HepG2 (cell line): ENCODE data around the gene SUSD6. TPM values are rescaled to one million over a fixed set of nuclear protein-coding genes. Genes with fewer than 3 reads are reported as not detected.

ENCODE experiments used
- AHR ChIP-seq: IDR thresholded peaks from 2 replicates; pipeline ENCODE4 v1.6.1; 2018; ENCODE audit warnings: missing genetic modification reagents, missing compliant biosample characterization
- ARNTL ChIP-seq: sonication (generic); formaldehyde crosslinking; IDR thresholded peaks from 2 replicates; pipeline ENCODE4 v1.4.0; 2020; ENCODE audit warnings: mild to moderate bottlenecking, missing genetic modification reagents
- EHMT2 ChIP-seq: fragments of 200-600 bp; sonication (generic); IDR thresholded peaks from 2 replicates; pipeline ENCODE4 v1.7.0; 2017; ENCODE audit warnings: antibody characterized with exemption, low read depth, low read length, borderline replicate concordance
- ISL2 ChIP-seq: sonication (generic); formaldehyde crosslinking; IDR thresholded peaks from 2 replicates; pipeline ENCODE4 v1.5.0; 2020; ENCODE audit warnings: missing genetic modification reagents
- MXD4 ChIP-seq: IDR thresholded peaks from 2 replicates; pipeline ENCODE4 v1.6.1; 2016; ENCODE audit warnings: mild to moderate bottlenecking, missing biosample characterization, missing genetic modification reagents
- NCOR1 ChIP-seq: fragments of 200-600 bp; sonication (generic); IDR thresholded peaks from 2 replicates; pipeline ENCODE4 v1.7.0; 2017; ENCODE audit warnings: antibody characterized with exemption, low read length, borderline replicate concordance
- NR2C2 ChIP-seq: sonication (generic); formaldehyde crosslinking; IDR thresholded peaks from 2 replicates; pipeline ENCODE4 v1.4.0; 2020; ENCODE audit warnings: missing genetic modification reagents, mild to moderate bottlenecking, moderate library complexity, borderline replicate concordance
- PAF1 ChIP-seq: IDR thresholded peaks from 2 replicates; pipeline ENCODE4 v1.6.1; 2016; ENCODE audit warnings: missing genetic modification reagents, missing compliant biosample characterization
- SNRNP70 ChIP-seq: fragments of 200-400 bp; formaldehyde crosslinking; IDR thresholded peaks from 2 replicates; pipeline ENCODE4 v1.6.1; 2017; ENCODE audit warnings: mild to moderate bottlenecking, low read depth, low read length, moderate library complexity
- SRSF1 ChIP-seq: fragments of 200-400 bp; formaldehyde crosslinking; optimal IDR thresholded peaks from 2 replicates; pipeline ENCODE3; 2017; ENCODE audit warnings: mild to moderate bottlenecking, low read depth, low read length, moderate library complexity
- SRY ChIP-seq: sonication (generic); formaldehyde crosslinking; IDR thresholded peaks from 2 replicates; pipeline ENCODE4 v1.8.0; 2022; ENCODE audit warnings: mild to moderate bottlenecking, missing genetic modification reagents
- ZFP36L1 ChIP-seq: sonication (generic); formaldehyde crosslinking; IDR thresholded peaks from 2 replicates; pipeline ENCODE4 v1.8.0; 2022; ENCODE audit warnings: mild to moderate bottlenecking, missing genetic modification reagents, moderate library complexity
- ZHX1 ChIP-seq: sonication (generic); formaldehyde crosslinking; IDR thresholded peaks from 2 replicates; pipeline ENCODE4 v1.8.1; 2022; ENCODE audit warnings: low read depth, mild to moderate bottlenecking, missing genetic modification reagents
- ZNF224 ChIP-seq: sonication (generic); formaldehyde crosslinking; IDR thresholded peaks from 2 replicates; pipeline ENCODE4 v1.5.0; 2020; ENCODE audit warnings: mild to moderate bottlenecking, missing genetic modification reagents
- ZNF33B ChIP-seq: sonication (generic); formaldehyde crosslinking; IDR thresholded peaks from 2 replicates; pipeline ENCODE4 v1.5.1; 2020; ENCODE audit warnings: mild to moderate bottlenecking, missing genetic modification reagents
- ZNF383 ChIP-seq: sonication (generic); formaldehyde crosslinking; IDR thresholded peaks from 2 replicates; pipeline ENCODE4 v1.4.0; 2020; ENCODE audit warnings: missing genetic modification reagents, mild to moderate bottlenecking, borderline replicate concordance
- ZNF619 ChIP-seq: sonication (generic); formaldehyde crosslinking; IDR thresholded peaks from 2 replicates; pipeline ENCODE4 v1.4.0; 2020; ENCODE audit warnings: mild to moderate bottlenecking, missing genetic modification reagents
- polyA plus RNA-seq, 8 experiments: library from polyadenylated mRNA; depleted of rRNA in 3 of 8; stranded (reverse) in 7 of 8; unstranded in 1 of 8; fragments of >200 nt; fragmentation: Illumina TruSeq in 4 of 8; extraction: Trizol in 4 of 8; gene quantifications; 2 replicates each; pipeline versions ENCODE4 v1.2.1 to v1.2.3, GENCODE V29; 2011 to 2016; ENCODE audit warnings: low read depth in 4 of 8, missing spikeins in 1 of 8, mixed read lengths in 1 of 8; ENCODE audit not compliant: insufficient read depth in 1 of 8
- total RNA-seq, 5 experiments: library from RNA; depleted of rRNA; stranded (reverse); fragments of >200 nt; fragmentation: Illumina TruSeq; extraction: Trizol; gene quantifications; 2 replicates each; pipeline ENCODE4 v1.2.3, GENCODE V29; 2016; ENCODE audit warnings: low read depth in 1 of 5
- TF ChIP-seq, protein P1 (sequence below): IDR thresholded peaks from 2 replicates; pipeline ENCODE4 v1.4.0; 2020; ENCODE audit warnings: mild to moderate bottlenecking, missing genetic modification reagents
- TF ChIP-seq, protein P2 (sequence below), 2 experiments: fragments of 450-650 bp in 1 of 2; sonication (generic) in 1 of 2; formaldehyde crosslinking; IDR thresholded peaks; 2 replicates each; pipeline versions ENCODE4 v1.5.0 to v1.8.0; 2020 to 2022; ENCODE audit warnings: mild to moderate bottlenecking in 1 of 2, missing genetic modification reagents in 1 of 2
- TF ChIP-seq, protein P3 (sequence below): sonication (generic); formaldehyde crosslinking; conservative IDR thresholded peaks from 2 replicates; pipeline ENCODE4 v1.8.0; 2022; ENCODE audit warnings: missing genetic modification reagents

The SUSD6 gene
- total and polyA plus RNA-seq, 2 of the 13 experiments (the other 11 are each of a cell fraction or from before 2014, with no cell fraction given) = 7.2 to 7.4 TPM

DNA sequence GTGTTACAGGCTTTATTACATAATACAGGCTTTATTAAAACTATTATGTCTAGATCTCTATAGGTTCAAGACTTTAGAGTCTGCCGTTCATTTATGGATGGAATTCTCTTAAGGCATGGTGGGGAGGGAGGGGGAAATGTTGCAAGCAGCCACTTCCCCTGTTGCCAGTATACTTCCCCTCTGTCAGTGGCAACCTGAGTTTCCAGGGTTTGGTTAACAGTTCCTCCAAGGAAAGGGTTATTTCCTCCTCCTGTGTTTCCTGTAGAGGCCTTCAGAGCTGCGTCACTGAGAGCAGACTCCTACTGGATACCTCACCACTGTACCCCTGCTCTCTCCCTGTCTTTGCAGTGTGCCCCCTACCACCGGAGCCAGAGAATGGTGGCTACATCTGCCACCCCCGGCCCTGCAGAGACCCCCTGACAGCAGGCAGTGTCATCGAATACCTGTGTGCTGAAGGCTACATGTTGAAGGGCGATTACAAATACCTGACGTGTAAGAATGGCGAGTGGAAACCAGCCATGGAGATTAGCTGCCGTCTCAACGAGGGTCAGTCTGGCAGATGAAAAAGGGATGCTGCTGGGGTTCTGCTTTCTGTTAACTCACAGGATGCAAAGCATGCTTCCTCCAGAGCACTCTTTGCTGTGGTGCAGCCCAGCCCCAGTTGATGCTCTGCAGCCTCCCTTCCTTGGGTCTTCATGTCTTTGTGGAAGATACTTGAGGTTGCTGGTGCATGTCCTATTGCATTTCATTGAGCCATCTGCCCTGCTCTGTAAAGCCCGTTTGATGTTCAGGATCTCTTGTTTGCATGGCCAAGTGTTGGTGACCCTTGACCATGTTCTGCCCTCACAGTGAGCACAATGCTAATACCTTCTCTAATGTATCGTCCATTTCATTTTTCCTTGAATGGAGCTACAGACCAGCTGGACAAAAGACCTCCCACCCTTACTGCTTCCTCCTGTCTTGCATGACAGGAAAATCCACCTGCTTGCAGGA is 91.9 kb downstream of the SUSD6 start (continued):
- TF ChIP-seq, protein P1, sequence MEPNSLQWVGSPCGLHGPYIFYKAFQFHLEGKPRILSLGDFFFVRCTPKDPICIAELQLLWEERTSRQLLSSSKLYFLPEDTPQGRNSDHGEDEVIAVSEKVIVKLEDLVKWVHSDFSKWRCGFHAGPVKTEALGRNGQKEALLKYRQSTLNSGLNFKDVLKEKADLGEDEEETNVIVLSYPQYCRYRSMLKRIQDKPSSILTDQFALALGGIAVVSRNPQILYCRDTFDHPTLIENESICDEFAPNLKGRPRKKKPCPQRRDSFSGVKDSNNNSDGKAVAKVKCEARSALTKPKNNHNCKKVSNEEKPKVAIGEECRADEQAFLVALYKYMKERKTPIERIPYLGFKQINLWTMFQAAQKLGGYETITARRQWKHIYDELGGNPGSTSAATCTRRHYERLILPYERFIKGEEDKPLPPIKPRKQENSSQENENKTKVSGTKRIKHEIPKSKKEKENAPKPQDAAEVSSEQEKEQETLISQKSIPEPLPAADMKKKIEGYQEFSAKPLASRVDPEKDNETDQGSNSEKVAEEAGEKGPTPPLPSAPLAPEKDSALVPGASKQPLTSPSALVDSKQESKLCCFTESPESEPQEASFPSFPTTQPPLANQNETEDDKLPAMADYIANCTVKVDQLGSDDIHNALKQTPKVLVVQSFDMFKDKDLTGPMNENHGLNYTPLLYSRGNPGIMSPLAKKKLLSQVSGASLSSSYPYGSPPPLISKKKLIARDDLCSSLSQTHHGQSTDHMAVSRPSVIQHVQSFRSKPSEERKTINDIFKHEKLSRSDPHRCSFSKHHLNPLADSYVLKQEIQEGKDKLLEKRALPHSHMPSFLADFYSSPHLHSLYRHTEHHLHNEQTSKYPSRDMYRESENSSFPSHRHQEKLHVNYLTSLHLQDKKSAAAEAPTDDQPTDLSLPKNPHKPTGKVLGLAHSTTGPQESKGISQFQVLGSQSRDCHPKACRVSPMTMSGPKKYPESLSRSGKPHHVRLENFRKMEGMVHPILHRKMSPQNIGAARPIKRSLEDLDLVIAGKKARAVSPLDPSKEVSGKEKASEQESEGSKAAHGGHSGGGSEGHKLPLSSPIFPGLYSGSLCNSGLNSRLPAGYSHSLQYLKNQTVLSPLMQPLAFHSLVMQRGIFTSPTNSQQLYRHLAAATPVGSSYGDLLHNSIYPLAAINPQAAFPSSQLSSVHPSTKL = peak; percentile 53
- TF ChIP-seq EHMT2 = 0 out of 2 replicates have a peak, but pooled peaks have one; percentile 5
- TF ChIP-seq SRSF1 = no peak
- no peak for TF ChIP-seq PAF1 (CRISPR knock-in tag)
- no peak for TF ChIP-seq ARNTL (CRISPR knock-in tag)
- TF ChIP-seq NCOR1 = no peak
- TF ChIP-seq ZNF224 (CRISPR knock-in tag) = no peak
- TF ChIP-seq ISL2 (CRISPR knock-in tag) = no peak
- TF ChIP-seq ZHX1 = no peak
- no peak for TF ChIP-seq SRY (CRISPR knock-in tag)
- TF ChIP-seq SNRNP70 = no peak
- TF ChIP-seq ZNF619 (CRISPR knock-in tag) = no peak
- no peak for TF ChIP-seq AHR
- no peak for TF ChIP-seq ZFP36L1 (CRISPR knock-in tag)
- TF ChIP-seq, protein P2, sequence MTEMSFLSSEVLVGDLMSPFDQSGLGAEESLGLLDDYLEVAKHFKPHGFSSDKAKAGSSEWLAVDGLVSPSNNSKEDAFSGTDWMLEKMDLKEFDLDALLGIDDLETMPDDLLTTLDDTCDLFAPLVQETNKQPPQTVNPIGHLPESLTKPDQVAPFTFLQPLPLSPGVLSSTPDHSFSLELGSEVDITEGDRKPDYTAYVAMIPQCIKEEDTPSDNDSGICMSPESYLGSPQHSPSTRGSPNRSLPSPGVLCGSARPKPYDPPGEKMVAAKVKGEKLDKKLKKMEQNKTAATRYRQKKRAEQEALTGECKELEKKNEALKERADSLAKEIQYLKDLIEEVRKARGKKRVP (CRISPR knock-in tag; IDR thresholded peaks at IDR 0.05) = no peak
- TF ChIP-seq, protein P3, sequence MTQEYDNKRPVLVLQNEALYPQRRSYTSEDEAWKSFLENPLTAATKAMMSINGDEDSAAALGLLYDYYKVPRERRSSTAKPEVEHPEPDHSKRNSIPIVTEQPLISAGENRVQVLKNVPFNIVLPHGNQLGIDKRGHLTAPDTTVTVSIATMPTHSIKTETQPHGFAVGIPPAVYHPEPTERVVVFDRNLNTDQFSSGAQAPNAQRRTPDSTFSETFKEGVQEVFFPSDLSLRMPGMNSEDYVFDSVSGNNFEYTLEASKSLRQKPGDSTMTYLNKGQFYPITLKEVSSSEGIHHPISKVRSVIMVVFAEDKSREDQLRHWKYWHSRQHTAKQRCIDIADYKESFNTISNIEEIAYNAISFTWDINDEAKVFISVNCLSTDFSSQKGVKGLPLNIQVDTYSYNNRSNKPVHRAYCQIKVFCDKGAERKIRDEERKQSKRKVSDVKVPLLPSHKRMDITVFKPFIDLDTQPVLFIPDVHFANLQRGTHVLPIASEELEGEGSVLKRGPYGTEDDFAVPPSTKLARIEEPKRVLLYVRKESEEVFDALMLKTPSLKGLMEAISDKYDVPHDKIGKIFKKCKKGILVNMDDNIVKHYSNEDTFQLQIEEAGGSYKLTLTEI = no peak
- TF ChIP-seq MXD4 (CRISPR knock-in tag) = no peak
- TF ChIP-seq ZNF383 (CRISPR knock-in tag) = no peak
- no peak for TF ChIP-seq ZNF33B (CRISPR knock-in tag)
- TF ChIP-seq NR2C2 (CRISPR knock-in tag) = no peak
